Cerebellar nuclear complex (tissue), 1 donor: ENCODE results near the gene PILRB.

Source experiments
- DNase-seq, 2 experiments: peaks; one replicate each; lab custom pipeline; 2025; lab: John Stamatoyannopoulos, UW

The PILRB gene

DNA sequence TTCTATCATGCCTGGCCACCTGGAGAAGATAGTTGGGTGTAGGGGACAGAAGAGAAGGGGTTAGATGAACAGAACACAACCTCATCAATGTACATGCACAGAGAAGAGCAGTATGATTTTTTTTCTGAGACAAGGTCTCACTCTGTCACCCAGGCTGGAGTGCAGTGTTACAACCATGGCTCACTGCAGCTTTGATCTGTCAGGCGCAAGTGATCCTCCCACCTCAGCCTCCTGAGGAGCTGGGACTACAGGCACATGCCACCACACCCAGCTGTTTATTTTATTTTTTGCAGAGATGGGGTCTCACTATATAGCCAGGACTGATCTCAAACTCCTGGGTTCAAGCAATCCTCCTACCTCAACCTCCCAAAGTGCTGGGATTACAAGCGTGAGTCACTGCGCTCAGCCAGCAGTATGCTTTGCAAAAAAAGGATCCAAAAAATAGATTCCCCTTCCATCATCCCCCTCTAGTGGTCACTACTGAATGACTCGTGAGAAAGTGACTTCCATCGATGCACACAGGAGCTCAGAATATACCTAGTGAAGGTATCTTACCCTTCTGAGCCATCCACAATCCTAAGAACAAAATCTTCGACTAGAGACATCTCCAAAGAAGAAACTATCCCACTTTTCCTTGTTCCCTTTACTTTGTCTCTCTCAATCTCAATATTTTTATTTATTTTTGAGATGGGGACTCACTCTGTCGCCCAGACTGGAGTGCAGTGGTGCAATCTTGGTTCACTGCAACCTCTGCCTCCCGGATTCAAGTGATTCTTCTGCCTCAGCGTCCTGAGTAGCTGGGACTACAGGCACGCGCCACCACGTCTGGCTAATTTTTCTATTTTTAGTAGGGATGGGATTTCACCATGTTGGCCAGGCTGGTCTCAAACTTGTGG, 49.6 kb downstream of the PILRB start:
- DNase-seq: peak in 1 of 2 experiments; percentile 75

DNA sequence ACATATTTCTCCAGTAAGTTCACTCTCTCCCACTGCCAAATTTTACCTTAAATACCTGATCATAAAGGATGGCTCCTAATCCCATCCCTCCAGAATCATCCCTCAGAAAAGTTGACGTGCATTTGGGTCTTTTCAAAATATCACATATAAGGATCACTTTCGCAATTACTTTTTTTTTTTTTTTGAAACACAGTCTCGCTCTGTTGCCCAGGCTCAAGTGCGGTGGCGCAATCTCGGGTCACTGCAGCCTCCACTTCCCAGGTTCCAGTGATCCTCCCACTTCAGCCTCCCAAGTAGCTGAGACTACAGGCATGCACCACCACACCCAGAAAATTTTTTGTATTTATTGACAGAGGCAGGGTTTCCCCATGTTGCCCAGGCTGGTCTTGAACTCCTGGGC, 53.2 kb downstream of the PILRB start:
- no peak for DNase-seq

DNA sequence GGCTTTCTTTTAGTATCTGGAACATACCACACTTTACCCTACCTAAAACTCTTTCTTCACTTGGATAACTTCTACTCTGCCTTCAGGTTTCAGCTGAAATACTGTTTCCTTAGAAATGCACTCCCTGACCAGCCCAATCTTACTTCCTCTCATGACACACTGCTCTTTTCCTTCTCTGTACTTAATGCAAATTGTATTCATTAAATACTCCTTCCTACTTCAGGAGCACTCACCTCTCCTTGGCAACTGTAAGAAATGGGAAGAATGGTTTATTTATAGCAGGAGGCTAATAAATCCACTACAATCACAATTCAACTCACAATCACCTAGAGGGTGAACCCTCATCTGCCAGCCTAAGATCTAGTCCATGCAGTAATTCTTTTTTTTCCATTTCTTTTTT, 55.4 kb downstream of the PILRB start:
- DNase-seq: no peak

DNA sequence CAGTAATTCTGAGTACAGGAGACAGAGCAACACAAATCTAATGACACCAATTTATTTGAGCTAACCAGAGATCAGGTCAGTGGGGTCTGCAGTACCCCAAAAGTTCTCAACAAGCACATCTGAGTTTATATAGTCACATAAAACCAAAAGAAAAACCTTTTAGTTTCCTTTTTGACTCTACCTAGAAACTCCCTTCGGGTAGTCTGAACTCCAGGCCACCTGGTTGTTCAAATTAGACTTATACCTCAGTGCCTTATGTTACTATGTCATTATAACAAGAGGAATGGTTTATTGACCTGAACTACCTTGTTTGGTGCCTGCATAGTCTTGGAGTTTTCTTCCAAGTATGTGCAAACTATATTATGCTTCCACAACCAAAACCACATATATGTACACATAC, 56.0 kb downstream of the PILRB start:
- DNase-seq: no peak

DNA sequence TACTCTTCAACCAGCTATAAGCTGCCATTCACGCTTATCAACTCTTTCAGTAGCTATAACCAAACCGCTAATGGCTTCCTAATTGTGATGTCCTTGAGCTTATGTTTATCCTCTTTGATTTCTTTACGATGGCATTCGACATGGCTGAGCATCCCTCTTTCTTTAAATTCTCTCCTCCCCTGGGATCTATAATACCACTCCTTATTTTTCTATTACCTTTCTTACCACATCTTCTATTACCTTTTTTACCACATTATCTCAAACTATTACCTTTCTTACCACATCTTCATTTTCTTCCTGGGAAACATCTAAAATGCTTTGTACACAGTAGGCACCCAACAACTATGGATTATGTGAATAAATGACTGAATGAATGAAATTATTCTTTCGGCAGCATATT, 57.5 kb downstream of the PILRB start:
- DNase-seq: no peak
